Tibial nerve (tissue), 4 donors: ENCODE measurements around the gene RPTOR. TPM values are rescaled to one million over a fixed set of nuclear protein-coding genes. Genes with fewer than 3 reads are reported as not detected.
"Not testable (repeated sequence)": the region's sequence is repeated elsewhere in the genome, so short reads cannot be mapped to it uniquely, and the experiment has no call there.

Source experiments
- DNase-seq, 2 donors: peaks; one replicate each; pipeline ENCODE4 v3.0.0-alpha.2; 2019; ENCODE audit warnings: low spot score in 2 of 2
- H3K27ac ChIP-seq, 4 donors: fragments of 200-600 bp; sonication (generic) in 3 of 4; one replicate each; pipeline ENCODE4 v1.5.1; 2017 to 2019; ENCODE audit warnings: mild to moderate bottlenecking in 1 of 4
- H3K27me3 ChIP-seq, 2 donors: fragments of 200-600 bp; sonication (generic) in 1 of 2; one replicate each; pipeline versions ENCODE4 v1.5.1 to v1.6.0; 2017 to 2019
- H3K36me3 ChIP-seq, 3 donors: fragments of 200-600 bp; sonication (generic); one replicate each; pipeline ENCODE4 v1.5.1; 2018 to 2019
- H3K4me1 ChIP-seq, 4 donors: fragments of 200-600 bp; sonication (generic) in 3 of 4; one replicate each; pipeline ENCODE4 v1.5.1; 2017 to 2019
- H3K4me3 ChIP-seq, 4 donors: fragments of 200-600 bp; sonication (generic) in 3 of 4; one replicate each; pipeline ENCODE4 v1.5.1; 2017 to 2019; ENCODE audit warnings: mild to moderate bottlenecking in 1 of 4, moderate library complexity in 1 of 4
- H3K9me3 ChIP-seq, 4 donors: fragments of 200-600 bp; sonication (generic) in 3 of 4; one replicate each; pipeline ENCODE4 v1.5.1; 2017 to 2019
- CTCF ChIP-seq, 5 experiments: fragments of 200-600 bp in 3 of 5; fragments of 450-650 bp in 2 of 5; sonication (generic) in 3 of 5; IDR thresholded peaks; one replicate each; pipeline ENCODE4 v1.5.1; 2016 to 2019; ENCODE audit warnings: antibody characterized with exemption in 5 of 5, mild to moderate bottlenecking in 3 of 5, moderate library complexity in 2 of 5
- EP300 ChIP-seq, 2 donors: sonication (generic); formaldehyde crosslinking; IDR thresholded peaks; one replicate each; pipeline ENCODE4 v1.6.1; 2017; ENCODE audit warnings: antibody characterized with exemption in 2 of 2, mild to moderate bottlenecking in 1 of 2
- POLR2A ChIP-seq, 2 donors: fragments of 450-650 bp; IDR thresholded peaks; one replicate each; pipeline ENCODE4 v1.6.1; 2017; ENCODE audit warnings: antibody characterized with exemption in 2 of 2, mild to moderate bottlenecking in 2 of 2, moderate library complexity in 2 of 2
- WGBS, 2 donors: methylation state at CpG; one replicate each; pipeline ENCODE4 v1.1.5; 2018; 5-methylcytosine and 5-hydroxymethylcytosine counted together
- total RNA-seq, 4 donors: library from RNA; depleted of rRNA; stranded (reverse); fragments of >200 nt; gene quantifications; one replicate each; pipeline ENCODE4 v1.1.0, GENCODE V29; 2016

Gene RPTOR
- total RNA-seq, 4 donors from 2014 or later, result 34.7 to 56.4 (median 40.1) TPM

GRCh38 chr17:80694992-80695912, 150.6 kb downstream of the RPTOR start:
- Histone ChIP-seq H3K9me3 (no peaks in the 10 kb centered on the region), H3K4me3 (no peak overlapping the region), H3K36me3 (no peaks in the 10 kb centered on the region), H3K27me3 (no peaks in the 10 kb centered on the region), H3K4me1 (peaks cover 0 to 17% (median 0%) of the 10 kb centered on the region in 4 donors), H3K27ac (no peak overlapping the region)
- no peak for TF ChIP-seq POLR2A (IDR thresholded peaks at IDR 0.05)
- TF ChIP-seq CTCF (IDR thresholded peaks at IDR 0.05), result no peak
- TF ChIP-seq EP300 (IDR thresholded peaks at IDR 0.05), result no peak
- WGBS, 2 donors, result 79 to 83% methylated on average over 18 to 28 of the region's 28 CpGs
- no peak for DNase-seq

GRCh38 chr17:80695979-80696378, 151.3 kb downstream of the RPTOR start:
- H3K36me3 ChIP-seq, result no peaks in the 10 kb centered on the region
- H3K4me1 ChIP-seq, result peaks cover 0 to 17% (median 0%) of the 10 kb centered on the region in 4 donors
- no peaks in the 10 kb centered on the region for H3K9me3 ChIP-seq
- no peaks in the 10 kb centered on the region for H3K27me3 ChIP-seq
- TF ChIP-seq EP300 (IDR thresholded peaks at IDR 0.05) (no peak), CTCF (IDR thresholded peaks at IDR 0.05) (no peak), POLR2A (IDR thresholded peaks at IDR 0.05) (no peak)
- H3K27ac ChIP-seq, result no peak overlapping the region
- H3K4me3 ChIP-seq, result no peak overlapping the region
- 51 to 78% methylated on average over 4 of the region's 4 CpGs for WGBS, 2 donors
- DNase-seq, result no peak

- H3K4me1 ChIP-seq, result peaks cover 0 to 17% (median 0%) of the 10 kb centered on the region in 4 donors
- no peak for DNase-seq
- no peak overlapping the region for H3K27ac ChIP-seq
- H3K27me3 ChIP-seq, result no peaks in the 10 kb centered on the region
- H3K4me3 ChIP-seq, result no peak overlapping the region
- no peaks in the 10 kb centered on the region for H3K9me3 ChIP-seq
- 82% methylated on average over 13 to 14 of the region's 14 CpGs for WGBS, 2 donors
- no peaks in the 10 kb centered on the region for H3K36me3 ChIP-seq
- no peak for TF ChIP-seq POLR2A (IDR thresholded peaks at IDR 0.05)
- no peak for TF ChIP-seq EP300 (IDR thresholded peaks at IDR 0.05)
Observed at GRCh38 chr17:80696456-80696855, 151.8 kb downstream of the RPTOR start.

GRCh38 chr17:80696964-80697363, 152.3 kb downstream of the RPTOR start:
- no peaks in the 10 kb centered on the region for H3K36me3 ChIP-seq
- 84 to 89% methylated on average over 3 to 5 of the region's 5 CpGs for WGBS, 2 donors

GRCh38 chr17:80698297-80698696, 153.7 kb downstream of the RPTOR start:
- H3K27ac ChIP-seq, result no peak overlapping the region
- no peak for TF ChIP-seq EP300 (IDR thresholded peaks at IDR 0.05)
- no peak for TF ChIP-seq POLR2A (IDR thresholded peaks at IDR 0.05)
- TF ChIP-seq CTCF (IDR thresholded peaks at IDR 0.05), result no peak
- H3K4me1 ChIP-seq, result peaks cover 0 to 9% (median 0%) of the 10 kb centered on the region in 4 donors
- WGBS, 2 donors, result 82 to 89% methylated on average over 14 of the region's 14 CpGs
- no peak overlapping the region for H3K4me3 ChIP-seq
- DNase-seq, result no peak
- H3K36me3 ChIP-seq, result no peaks in the 10 kb centered on the region
- H3K27me3 ChIP-seq, result no peaks in the 10 kb centered on the region
- no peaks in the 10 kb centered on the region for H3K9me3 ChIP-seq

More at GRCh38 chr17:80696964-80697363, 152.3 kb downstream of the RPTOR start:
- no peak overlapping the region for H3K4me3 ChIP-seq
- no peak for TF ChIP-seq EP300 (IDR thresholded peaks at IDR 0.05)
- TF ChIP-seq POLR2A (IDR thresholded peaks at IDR 0.05), result no peak
- TF ChIP-seq CTCF (IDR thresholded peaks at IDR 0.05), result no peak
- H3K9me3 ChIP-seq, result no peaks in the 10 kb centered on the region
- peaks cover 0 to 17% (median 0%) of the 10 kb centered on the region in 4 donors for H3K4me1 ChIP-seq
- no peak overlapping the region for H3K27ac ChIP-seq
- no peaks in the 10 kb centered on the region for H3K27me3 ChIP-seq
- DNase-seq, result no peak

- not testable (repeated sequence) for H3K36me3 ChIP-seq, DNase-seq, H3K27ac ChIP-seq, H3K27me3 ChIP-seq, H3K4me3 ChIP-seq, H3K9me3 ChIP-seq, H3K4me1 ChIP-seq
- WGBS, 2 donors, result 89 to 94% methylated on average over 3 of the region's 3 CpGs
Observed at GRCh38 chr17:80699205-80699604, 154.6 kb downstream of the RPTOR start.
